Lower lobe of right lung (tissue), 2 donors: ENCODE results near the gene PKP4. TPM values are rescaled to one million over a fixed set of nuclear protein-coding genes. Genes with fewer than 3 reads are reported as not detected.

Experiments
- ATAC-seq, 2 donors: fragments of 200-7000 bp; cut with Tn5 transposase; one replicate each; pipeline ENCODE4 v1.9.1; 2020 to 2022; ENCODE audit warnings: mild to moderate bottlenecking in 2 of 2, moderate library complexity in 2 of 2
- DNase-seq: peaks from one replicate; pipeline ENCODE4 v3.0.0-alpha.2; 2020
- H3K27ac ChIP-seq: fragments of 200-600 bp; one replicate; pipeline ENCODE4 v1.8.0; 2022
- H3K27me3 ChIP-seq: fragments of 200-600 bp; one replicate; pipeline ENCODE4 v1.8.0; 2022; ENCODE audit warnings: low read depth
- H3K36me3 ChIP-seq: fragments of 200-600 bp; one replicate; pipeline ENCODE4 v1.8.0; 2022; ENCODE audit warnings: mild to moderate bottlenecking
- H3K4me1 ChIP-seq: fragments of 200-600 bp; one replicate; pipeline ENCODE4 v1.8.0; 2022
- H3K4me3 ChIP-seq: fragments of 200-600 bp; one replicate; pipeline ENCODE4 v1.8.0; 2022; ENCODE audit warnings: mild to moderate bottlenecking
- H3K9me3 ChIP-seq: fragments of 200-600 bp; one replicate; pipeline ENCODE4 v1.8.0; 2022
- intact Hi-C: fragments of 100-400 bp; cut with DNase I; formaldehyde crosslinking; loops from one replicate; pipeline ENCODE4 v1.11.0; 2022
- total RNA-seq: library from RNA; stranded (reverse); fragmentation: NEBNext Ultra II Directional; extraction: Animal tissue kit (Norgen Biotek cat#: 25700); gene quantifications from one replicate; pipeline ENCODE4 v1.2.1, GENCODE V29; 2021
- TF ChIP-seq, protein P1 (sequence below): fragments of 200-600 bp; IDR thresholded peaks from one replicate; pipeline ENCODE4 v1.8.0; 2022; ENCODE audit warnings: antibody characterized with exemption, mild to moderate bottlenecking
- donor health status: DM: no; HTN: yes; CAD: no; lungs with severe emphysema.

PKP4 gene
- total RNA-seq, 1 donor from 2014 or later, result 57.0 TPM

DNA sequence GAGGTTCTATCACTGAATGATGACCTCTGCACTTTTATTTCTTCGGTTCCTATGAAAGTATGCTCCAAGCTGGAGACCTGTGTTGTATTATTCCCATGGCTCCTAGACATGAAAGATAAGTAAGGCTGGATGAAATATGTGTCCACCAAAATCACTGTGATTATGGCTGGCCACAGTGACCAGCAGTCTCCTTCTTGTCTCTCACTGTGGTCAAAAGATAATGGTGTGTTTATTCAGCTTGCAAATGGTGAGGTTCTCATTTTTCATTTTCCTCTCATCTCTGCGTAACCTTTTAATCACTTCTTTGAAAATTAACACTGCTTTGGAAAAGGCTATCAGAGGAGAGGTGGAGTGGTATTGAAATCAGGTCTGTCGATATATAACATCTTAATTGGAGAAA, 230.6 kb downstream of the PKP4 start:
- TF ChIP-seq, protein P1, sequence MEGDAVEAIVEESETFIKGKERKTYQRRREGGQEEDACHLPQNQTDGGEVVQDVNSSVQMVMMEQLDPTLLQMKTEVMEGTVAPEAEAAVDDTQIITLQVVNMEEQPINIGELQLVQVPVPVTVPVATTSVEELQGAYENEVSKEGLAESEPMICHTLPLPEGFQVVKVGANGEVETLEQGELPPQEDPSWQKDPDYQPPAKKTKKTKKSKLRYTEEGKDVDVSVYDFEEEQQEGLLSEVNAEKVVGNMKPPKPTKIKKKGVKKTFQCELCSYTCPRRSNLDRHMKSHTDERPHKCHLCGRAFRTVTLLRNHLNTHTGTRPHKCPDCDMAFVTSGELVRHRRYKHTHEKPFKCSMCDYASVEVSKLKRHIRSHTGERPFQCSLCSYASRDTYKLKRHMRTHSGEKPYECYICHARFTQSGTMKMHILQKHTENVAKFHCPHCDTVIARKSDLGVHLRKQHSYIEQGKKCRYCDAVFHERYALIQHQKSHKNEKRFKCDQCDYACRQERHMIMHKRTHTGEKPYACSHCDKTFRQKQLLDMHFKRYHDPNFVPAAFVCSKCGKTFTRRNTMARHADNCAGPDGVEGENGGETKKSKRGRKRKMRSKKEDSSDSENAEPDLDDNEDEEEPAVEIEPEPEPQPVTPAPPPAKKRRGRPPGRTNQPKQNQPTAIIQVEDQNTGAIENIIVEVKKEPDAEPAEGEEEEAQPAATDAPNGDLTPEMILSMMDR, result no peak
- intact Hi-C loops, result no loop called here
- no peak for DNase-seq
- H3K27ac ChIP-seq, result no peak overlapping the region
- H3K4me1 ChIP-seq, result peaks cover 6% of the 10 kb centered on the region
- H3K4me3 ChIP-seq, result no peak overlapping the region
- no peaks in the 10 kb centered on the region for H3K36me3 ChIP-seq
- no peak for ATAC-seq
- no peaks in the 10 kb centered on the region for H3K9me3 ChIP-seq
- no peaks in the 10 kb centered on the region for H3K27me3 ChIP-seq

DNA sequence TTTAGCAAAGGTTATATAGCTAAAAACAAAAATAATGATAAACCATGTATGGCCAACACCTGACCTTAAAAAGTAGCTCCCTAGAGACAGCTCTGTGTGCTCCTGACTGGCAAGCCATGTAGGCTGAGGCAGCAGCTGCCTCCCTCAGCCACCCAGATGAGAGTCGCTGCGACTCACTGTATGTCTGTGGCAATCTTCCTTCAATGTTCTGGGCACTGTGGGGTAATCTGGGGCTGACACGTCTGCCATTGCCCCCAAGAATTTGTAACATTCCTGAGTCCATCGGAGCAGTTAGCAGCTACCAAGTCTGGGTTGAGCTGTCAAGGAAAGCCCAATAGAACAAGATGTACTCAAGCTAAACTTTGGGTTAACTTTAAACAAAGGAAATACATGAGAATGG, 232.0 kb downstream of the PKP4 start:
- TF ChIP-seq, protein P1, result no peak
- no peak for ATAC-seq
- Histone ChIP-seq H3K27ac (no peak overlapping the region), H3K4me3 (no peak overlapping the region), H3K9me3 (no peaks in the 10 kb centered on the region), H3K4me1 (peaks cover 6% of the 10 kb centered on the region), H3K36me3 (no peaks in the 10 kb centered on the region), H3K27me3 (no peaks in the 10 kb centered on the region)
- DNase-seq, result no peak
- intact Hi-C loops, result no loop called here

DNA sequence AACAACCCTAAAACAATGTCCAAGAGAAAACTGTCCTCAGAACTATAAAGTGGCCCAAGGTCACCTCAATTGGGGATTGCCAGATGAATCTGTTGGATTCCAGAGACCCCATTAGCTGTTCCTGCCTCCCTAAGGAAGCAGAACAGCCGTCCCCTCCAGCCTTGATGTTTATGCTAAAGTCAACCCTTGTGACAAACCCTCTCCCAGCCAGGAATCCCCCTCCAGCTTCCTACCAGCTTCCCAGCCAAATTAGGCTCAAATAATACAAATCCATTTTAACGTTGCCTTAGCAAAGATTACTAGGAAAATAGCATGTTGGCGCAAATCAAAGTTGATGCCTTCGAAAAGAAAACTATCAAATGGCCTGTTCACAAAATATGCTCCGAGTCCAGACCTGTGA, 232.6 kb downstream of the PKP4 start:
- Histone ChIP-seq H3K27ac (no peak overlapping the region), H3K36me3 (no peaks in the 10 kb centered on the region), H3K27me3 (no peaks in the 10 kb centered on the region), H3K9me3 (no peaks in the 10 kb centered on the region), H3K4me1 (peaks cover 6% of the 10 kb centered on the region), H3K4me3 (no peak overlapping the region)
- intact Hi-C loops, result no loop called here
- no peak for DNase-seq
- ATAC-seq, result no peak
- TF ChIP-seq, protein P1, result no peak

DNA sequence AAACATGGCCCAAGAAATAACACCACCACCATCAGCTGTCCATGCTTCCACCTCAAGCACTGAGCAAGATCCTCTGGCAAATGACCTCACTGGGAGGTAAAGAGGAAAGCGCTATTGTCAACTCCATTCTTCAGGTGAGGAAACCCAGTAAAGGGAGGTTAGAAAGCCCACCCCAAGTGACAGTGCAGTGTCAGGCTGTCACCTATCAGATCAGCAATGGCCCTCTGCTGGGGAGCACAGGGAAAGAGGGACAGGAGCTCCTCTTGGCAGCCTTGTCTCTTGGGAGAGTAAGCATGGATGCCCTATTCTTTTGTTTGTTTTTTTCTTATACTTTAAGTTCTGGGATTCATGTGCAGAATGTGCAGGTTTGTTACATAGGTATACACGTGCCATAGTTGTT, 234.1 kb downstream of the PKP4 start:
- Histone ChIP-seq H3K4me1 (peaks cover 6% of the 10 kb centered on the region), H3K4me3 (no peak overlapping the region), H3K27ac (no peak overlapping the region), H3K36me3 (no peaks in the 10 kb centered on the region), H3K27me3 (no peaks in the 10 kb centered on the region), H3K9me3 (no peaks in the 10 kb centered on the region)
- intact Hi-C loops, result no loop called here
- ATAC-seq (no peak), DNase-seq (no peak)
- TF ChIP-seq, protein P1, result no peak

DNA sequence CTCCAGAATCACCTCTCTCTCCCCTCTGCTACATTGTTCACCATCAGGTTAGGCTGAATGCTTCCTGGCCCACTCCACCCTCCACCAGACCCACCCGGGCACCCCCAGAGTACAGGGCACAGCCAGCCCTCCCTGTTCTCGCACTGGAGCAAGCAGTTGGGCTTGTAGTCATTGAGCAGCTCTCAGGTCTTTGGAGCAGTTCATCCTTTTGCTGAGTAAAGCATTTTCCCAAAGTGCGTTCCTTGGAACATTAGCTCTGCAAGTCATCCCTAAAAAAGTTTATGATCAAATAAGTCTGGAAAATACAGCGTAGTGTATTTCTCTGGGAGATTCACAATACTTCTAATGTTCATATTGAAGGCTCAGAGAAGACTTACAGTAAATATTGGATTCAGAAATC, 234.9 kb downstream of the PKP4 start:
- no peak overlapping the region for H3K27ac ChIP-seq
- DNase-seq (no peak), ATAC-seq (no peak)
- peaks cover 2% of the 10 kb centered on the region for H3K9me3 ChIP-seq
- H3K4me3 ChIP-seq, result no peak overlapping the region
- H3K36me3 ChIP-seq, result no peaks in the 10 kb centered on the region
- intact Hi-C loops, result no loop called here
- H3K4me1 ChIP-seq, result peaks cover 5% of the 10 kb centered on the region
- no peaks in the 10 kb centered on the region for H3K27me3 ChIP-seq
- TF ChIP-seq, protein P1, result no peak
